GM23248 (cell line): ENCODE measurements around the gene GALNT1.

Source experiments
- EZH2 ChIP-seq: fragments of 200-600 bp; sonication (generic); IDR thresholded peaks from 2 replicates; pipeline ENCODE4 v1.6.1; 2018; ENCODE audit warnings: antibody characterized with exemption, mild to moderate bottlenecking; ENCODE audit not compliant: insufficient read depth, poor library complexity, severe bottlenecking
- EZH2phosphoT487 ChIP-seq: fragments of 200-600 bp; sonication (generic); IDR thresholded peaks from 2 replicates; pipeline ENCODE4 v1.6.1; 2018; ENCODE audit warnings: antibody characterized with exemption, moderate library complexity, mild to moderate bottlenecking, low read depth; ENCODE audit not compliant: insufficient read depth

GRCh38 chr18:35732162-35732561, 150.6 kb downstream of the GALNT1 start:
- TF ChIP-seq EZH2phosphoT487, result no peak
- no peak for TF ChIP-seq EZH2
